Mucosa of rectum (tissue), 2 donors: ENCODE measurements around the gene NUDT16L1.
A peak's percentile ranks its signal among the peaks of the same experiment; 100 is the strongest.

Experiments
- H3K27ac ChIP-seq, 2 donors: one replicate each; pipeline ENCODE4 v1.7.0; 2013; ENCODE audit warnings: inconsistent platforms in 2 of 2, low read depth in 2 of 2, low read length in 2 of 2
- H3K27me3 ChIP-seq, 2 donors: one replicate each; pipeline ENCODE4 v1.7.0; 2013; ENCODE audit warnings: low read length in 2 of 2; ENCODE audit not compliant: control insufficient read depth in 2 of 2, insufficient read depth in 2 of 2
- H3K36me3 ChIP-seq, 2 donors: one replicate each; pipeline ENCODE4 v1.7.0; 2013; ENCODE audit warnings: low read length in 2 of 2; ENCODE audit not compliant: control insufficient read depth in 2 of 2, insufficient read depth in 2 of 2
- H3K4me1 ChIP-seq, 2 donors: one replicate each; pipeline ENCODE4 v1.7.0; 2013; ENCODE audit warnings: low read length in 2 of 2, mild to moderate bottlenecking in 1 of 2; ENCODE audit not compliant: control insufficient read depth in 2 of 2, insufficient read depth in 2 of 2
- H3K4me3 ChIP-seq, 2 donors: one replicate each; pipeline ENCODE4 v1.7.0; 2013; ENCODE audit warnings: low read length in 2 of 2
- H3K9ac ChIP-seq, 2 donors: one replicate each; pipeline ENCODE4 v1.7.0; 2013; ENCODE audit warnings: low read length in 2 of 2, low read depth in 1 of 2, mild to moderate bottlenecking in 1 of 2
- H3K9me3 ChIP-seq, 2 donors: one replicate each; pipeline ENCODE4 v1.7.0; 2013; ENCODE audit warnings: low read length in 2 of 2; ENCODE audit not compliant: control insufficient read depth in 2 of 2
- donor health status: healthy.
- donor health status: Normal muscosa, but diverticular disease.

Gene NUDT16L1

GRCh38 chr16:4664538-4665418 is 28.6 kb upstream of the NUDT16L1 start:
- Histone ChIP-seq H3K27me3 (no peaks in the 10 kb centered on the region), H3K9ac (peak overlapping the region; percentile 30 to 41), H3K4me3 (no peak overlapping the region), H3K9me3 (no peaks in the 10 kb centered on the region), H3K4me1 (peaks cover 20 to 22% of the 10 kb centered on the region in 2 donors), H3K36me3 (peaks cover 38 to 47% of the 10 kb centered on the region in 2 donors), H3K27ac (peak overlapping the region; percentile 76 to 78)

GRCh38 chr16:4666537-4667202 is 26.7 kb upstream of the NUDT16L1 start:
- H3K4me3 ChIP-seq, result no peak overlapping the region
- H3K36me3 ChIP-seq, result peaks cover 42 to 52% of the 10 kb centered on the region in 2 donors
- no peaks in the 10 kb centered on the region for H3K9me3 ChIP-seq
- H3K9ac ChIP-seq, result no peak overlapping the region
- H3K4me1 ChIP-seq, result peaks cover 20 to 22% of the 10 kb centered on the region in 2 donors
- no peaks in the 10 kb centered on the region for H3K27me3 ChIP-seq
- no peak overlapping the region for H3K27ac ChIP-seq

- Histone ChIP-seq H3K27me3 (no peaks in the 10 kb centered on the region), H3K9ac (no peak overlapping the region), H3K4me3 (no peak overlapping the region), H3K27ac (no peak overlapping the region), H3K9me3 (no peaks in the 10 kb centered on the region), H3K36me3 (peaks cover 41 to 54% of the 10 kb centered on the region in 2 donors), H3K4me1 (peaks cover 20 to 22% of the 10 kb centered on the region in 2 donors)
Observed at GRCh38 chr16:4667203-4667963, 26.0 kb upstream of the NUDT16L1 start.

GRCh38 chr16:4668313-4668960 is 24.9 kb upstream of the NUDT16L1 start:
- Histone ChIP-seq H3K36me3 (peaks cover 43 to 58% of the 10 kb centered on the region in 2 donors), H3K9ac (no peak overlapping the region), H3K4me3 (no peak overlapping the region), H3K4me1 (peaks cover 16 to 22% of the 10 kb centered on the region in 2 donors), H3K27me3 (no peaks in the 10 kb centered on the region), H3K9me3 (no peaks in the 10 kb centered on the region), H3K27ac (no peak overlapping the region)

GRCh38 chr16:4673387-4674046 is 19.8 kb upstream of the NUDT16L1 start:
- no peaks in the 10 kb centered on the region for H3K27me3 ChIP-seq
- H3K9ac ChIP-seq, result no peak overlapping the region
- no peaks in the 10 kb centered on the region for H3K9me3 ChIP-seq
- no peak overlapping the region for H3K4me3 ChIP-seq
- peaks cover 0 to 3% of the 10 kb centered on the region in 2 donors for H3K4me1 ChIP-seq
- H3K27ac ChIP-seq, result no peak overlapping the region
- peaks cover 26 to 40% of the 10 kb centered on the region in 2 donors for H3K36me3 ChIP-seq

GRCh38 chr16:4674926-4675530 is 18.3 kb upstream of the NUDT16L1 start:
- Histone ChIP-seq H3K4me1 (peaks cover 13 to 14% of the 10 kb centered on the region in 2 donors), H3K27ac (no peak overlapping the region), H3K36me3 (peaks cover 16 to 33% of the 10 kb centered on the region in 2 donors), H3K27me3 (no peaks in the 10 kb centered on the region), H3K9ac (no peak overlapping the region), H3K4me3 (no peak overlapping the region), H3K9me3 (no peaks in the 10 kb centered on the region)

GRCh38 chr16:4675864-4676786 is 17.2 kb upstream of the NUDT16L1 start:
- Histone ChIP-seq H3K4me1 (peaks cover 16 to 21% of the 10 kb centered on the region in 2 donors), H3K9ac (no peak overlapping the region), H3K27ac (peak overlapping the region in 1 of 2 donors; percentile 52), H3K9me3 (no peaks in the 10 kb centered on the region), H3K27me3 (no peaks in the 10 kb centered on the region), H3K36me3 (peaks cover 11 to 28% of the 10 kb centered on the region in 2 donors), H3K4me3 (peak overlapping the region in 1 of 2 donors; percentile 20)

GRCh38 chr16:4676831-4677230 is 16.5 kb upstream of the NUDT16L1 start:
- H3K4me1 ChIP-seq, result peaks cover 19 to 24% of the 10 kb centered on the region in 2 donors
- H3K36me3 ChIP-seq, result peaks cover 4 to 29% of the 10 kb centered on the region in 2 donors
- H3K9me3 ChIP-seq, result no peaks in the 10 kb centered on the region
- H3K4me3 ChIP-seq, result peak overlapping the region in 1 of 2 donors; percentile 20
- H3K9ac ChIP-seq, result no peak overlapping the region
- H3K27me3 ChIP-seq, result no peaks in the 10 kb centered on the region
- H3K27ac ChIP-seq, result peak overlapping the region in 1 of 2 donors; percentile 52
